Measurements from ENCODE around the gene ACY1. TPM values are rescaled to one million over a fixed set of nuclear protein-coding genes. Genes with fewer than 3 reads are reported as not detected.

The ACY1 gene
- total RNA-seq, 4 donors from 2014 or later, result 165 to 426 (median 250) TPM

DNA sequence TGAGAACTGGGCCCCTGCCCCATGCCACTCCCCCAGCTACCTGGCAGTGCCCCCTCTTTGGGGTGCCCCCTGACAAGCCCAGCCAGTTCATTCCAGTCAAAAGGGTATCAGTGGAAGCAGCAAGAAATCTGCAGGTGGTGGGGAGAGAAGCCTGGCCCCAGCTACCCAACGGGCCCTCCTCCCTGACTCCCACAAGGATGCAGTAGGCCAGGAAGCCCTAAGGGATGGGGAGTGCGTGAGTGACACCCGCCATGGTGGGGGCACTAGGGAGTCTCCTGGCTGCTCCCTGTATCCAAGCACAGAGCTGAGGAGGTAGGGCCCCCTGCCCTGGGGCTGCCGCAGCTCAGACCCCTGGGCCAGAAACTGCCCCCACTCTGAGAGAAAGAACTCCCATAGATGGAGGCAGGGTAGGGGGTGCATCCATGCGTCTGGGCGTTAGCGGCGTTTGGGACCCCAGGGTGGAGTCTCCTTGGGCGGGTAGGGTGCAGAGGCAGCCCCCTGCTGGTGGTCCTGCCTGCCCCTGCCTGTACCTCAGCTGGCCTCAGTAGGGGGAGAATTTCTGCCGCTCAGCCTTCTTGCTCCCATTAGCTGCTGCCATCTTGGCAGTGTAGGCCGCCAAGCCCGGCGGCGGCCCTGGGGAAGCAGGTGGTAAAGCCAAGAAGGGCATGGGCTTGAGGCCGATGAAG lies 25.7 kb upstream of the ACY1 start:
- H3K4me1 ChIP-seq, result peaks cover 0 to 16% (median 10%) of the 10 kb centered on the region in 4 donors
- H3K4me3 ChIP-seq, result no peak overlapping the region
- WGBS, 2 donors (ENCODE audit: low coverage in 1 of 2), result 91% methylated on average over 14 of the region's 15 CpGs; no CpG with 5 or more reads in 1 of the 2 donors
- H3K36me3 ChIP-seq, result no peaks in the 10 kb centered on the region
- intact Hi-C loops (cut with DNase I; ENCODE audit: low total_unique reads), result no loop called here
- in situ Hi-C loops (cut with MboI; ENCODE audit: low pct_ligation_motif_present in 1 of 4, low pct_unique_long_range_greater_than_20kb in 1 of 4, low sequenced_read_pairs in 3 of 4), result no loop called here
- no peak for TF ChIP-seq POLR2AphosphoS5 (IDR thresholded peaks at IDR 0.05)
- no peak for TF ChIP-seq EP300 (IDR thresholded peaks at IDR 0.05; ENCODE audit: low read depth)
- TF ChIP-seq, protein P1, sequence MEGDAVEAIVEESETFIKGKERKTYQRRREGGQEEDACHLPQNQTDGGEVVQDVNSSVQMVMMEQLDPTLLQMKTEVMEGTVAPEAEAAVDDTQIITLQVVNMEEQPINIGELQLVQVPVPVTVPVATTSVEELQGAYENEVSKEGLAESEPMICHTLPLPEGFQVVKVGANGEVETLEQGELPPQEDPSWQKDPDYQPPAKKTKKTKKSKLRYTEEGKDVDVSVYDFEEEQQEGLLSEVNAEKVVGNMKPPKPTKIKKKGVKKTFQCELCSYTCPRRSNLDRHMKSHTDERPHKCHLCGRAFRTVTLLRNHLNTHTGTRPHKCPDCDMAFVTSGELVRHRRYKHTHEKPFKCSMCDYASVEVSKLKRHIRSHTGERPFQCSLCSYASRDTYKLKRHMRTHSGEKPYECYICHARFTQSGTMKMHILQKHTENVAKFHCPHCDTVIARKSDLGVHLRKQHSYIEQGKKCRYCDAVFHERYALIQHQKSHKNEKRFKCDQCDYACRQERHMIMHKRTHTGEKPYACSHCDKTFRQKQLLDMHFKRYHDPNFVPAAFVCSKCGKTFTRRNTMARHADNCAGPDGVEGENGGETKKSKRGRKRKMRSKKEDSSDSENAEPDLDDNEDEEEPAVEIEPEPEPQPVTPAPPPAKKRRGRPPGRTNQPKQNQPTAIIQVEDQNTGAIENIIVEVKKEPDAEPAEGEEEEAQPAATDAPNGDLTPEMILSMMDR (IDR thresholded peaks at IDR 0.05), result no peak
- no peak for TF ChIP-seq POLR2A (IDR thresholded peaks at IDR 0.05)
- H3K9me3 ChIP-seq, result no peaks in the 10 kb centered on the region
- DNase-seq, result no peak
- H3K27ac ChIP-seq, result no peak overlapping the region
- peaks cover 20% of the 10 kb centered on the region for H3K27me3 ChIP-seq

DNA sequence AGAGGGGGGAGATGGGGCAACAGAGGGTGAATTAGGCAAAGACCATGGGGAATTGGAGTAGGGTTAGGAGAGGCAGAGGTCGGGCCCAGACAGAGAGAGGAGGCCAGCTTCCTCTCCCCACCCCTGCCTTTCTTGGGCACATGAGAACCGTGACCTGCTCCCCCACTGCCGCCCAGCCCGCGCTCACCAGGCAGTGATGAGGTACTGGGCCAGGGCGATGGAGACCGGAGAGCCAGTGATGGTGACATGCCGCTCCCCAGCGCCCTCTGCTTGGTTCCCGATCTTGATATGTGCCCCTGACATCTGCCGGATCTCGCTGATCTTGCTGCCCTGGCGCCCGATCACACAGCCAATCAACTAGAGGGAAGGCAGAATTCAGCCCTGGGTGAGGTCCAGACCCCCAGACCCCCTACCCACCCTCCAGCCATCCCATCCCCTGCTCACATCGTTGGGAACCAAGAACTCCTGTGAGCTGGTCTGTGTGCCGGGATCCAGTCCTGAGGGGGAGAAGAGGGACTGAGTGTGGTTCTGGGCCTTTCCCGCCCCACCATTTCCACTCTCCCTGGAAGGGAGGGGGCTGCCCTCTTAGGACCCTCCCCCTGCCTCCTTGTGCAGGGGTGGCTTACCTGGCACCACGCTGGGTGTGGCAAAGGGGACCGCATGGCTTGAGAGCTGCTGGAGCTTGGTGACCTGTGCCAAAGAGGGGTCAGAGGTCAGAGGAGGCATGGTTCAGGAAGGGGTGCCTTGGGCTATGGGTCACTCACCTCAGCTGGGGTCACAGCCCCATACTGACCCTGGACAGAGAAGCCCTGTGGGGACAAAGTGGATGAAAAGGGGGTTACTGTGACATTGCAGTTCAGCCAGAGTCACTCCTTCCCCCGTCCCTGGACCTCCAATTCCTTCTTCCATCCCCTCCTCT lies 24.5 kb upstream of the ACY1 start:
- H3K4me3 ChIP-seq, result no peak overlapping the region
- H3K9me3 ChIP-seq, result no peaks in the 10 kb centered on the region
- no peak overlapping the region for H3K27ac ChIP-seq
- H3K4me1 ChIP-seq, result peaks cover 0 to 21% (median 10%) of the 10 kb centered on the region in 4 donors
- in situ Hi-C loops (cut with MboI; ENCODE audit: low pct_ligation_motif_present in 1 of 4, low pct_unique_long_range_greater_than_20kb in 1 of 4, low sequenced_read_pairs in 3 of 4) (no loop called here), intact Hi-C loops (cut with DNase I; ENCODE audit: low total_unique reads) (no loop called here)
- 91 to 100% methylated on average over 1 to 20 of the region's 20 CpGs for WGBS, 2 donors (ENCODE audit: low coverage in 1 of 2)
- TF ChIP-seq EP300 (IDR thresholded peaks at IDR 0.05; ENCODE audit: low read depth), result no peak
- no peak for TF ChIP-seq POLR2AphosphoS5 (IDR thresholded peaks at IDR 0.05)
- TF ChIP-seq, protein P1 (IDR thresholded peaks at IDR 0.05), result no peak
- no peak for TF ChIP-seq POLR2A (IDR thresholded peaks at IDR 0.05)
- no peaks in the 10 kb centered on the region for H3K36me3 ChIP-seq
- H3K27me3 ChIP-seq, result peaks cover 20% of the 10 kb centered on the region
- no peak for DNase-seq

DNA sequence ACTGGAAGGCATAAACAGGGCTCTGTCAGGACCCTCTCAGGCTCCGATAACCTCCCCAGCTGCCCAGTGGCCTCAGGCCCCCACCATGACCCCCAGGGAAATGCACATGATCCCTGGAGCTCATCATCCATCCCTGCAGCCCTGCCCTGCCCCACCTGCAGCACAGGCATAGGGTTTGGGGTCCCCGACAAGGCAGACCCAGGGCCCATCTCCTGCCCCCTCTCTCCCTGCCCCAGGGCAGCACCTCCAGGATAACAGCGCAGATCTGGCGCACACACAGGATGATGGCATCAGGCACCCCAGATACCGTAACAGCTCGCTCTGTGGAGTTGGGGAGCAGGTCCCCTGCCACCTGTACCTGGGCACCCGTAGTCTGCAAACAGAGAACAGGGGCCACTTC lies 23.7 kb upstream of the ACY1 start:
- TF ChIP-seq, protein P1 (IDR thresholded peaks at IDR 0.05), result no peak
- no peak for TF ChIP-seq POLR2A (IDR thresholded peaks at IDR 0.05)
- no peak for TF ChIP-seq EP300 (IDR thresholded peaks at IDR 0.05; ENCODE audit: low read depth)
- no peak for TF ChIP-seq POLR2AphosphoS5 (IDR thresholded peaks at IDR 0.05)
- in situ Hi-C loops (cut with MboI; ENCODE audit: low pct_ligation_motif_present in 1 of 4, low pct_unique_long_range_greater_than_20kb in 1 of 4, low sequenced_read_pairs in 3 of 4), result no loop called here
- intact Hi-C loops (cut with DNase I; ENCODE audit: low total_unique reads), result no loop called here
- H3K36me3 ChIP-seq, result no peaks in the 10 kb centered on the region
- H3K4me3 ChIP-seq, result no peak overlapping the region
- H3K9me3 ChIP-seq, result no peaks in the 10 kb centered on the region
- no peak for DNase-seq
- no peak overlapping the region for H3K27ac ChIP-seq
- 96% methylated on average over 7 of the region's 7 CpGs; no CpG with 5 or more reads in 1 of the 2 donors for WGBS, 2 donors (ENCODE audit: low coverage in 1 of 2)
- peaks cover 19% of the 10 kb centered on the region for H3K27me3 ChIP-seq
- H3K4me1 ChIP-seq, result peaks cover 0 to 27% (median 10%) of the 10 kb centered on the region in 4 donors

DNA sequence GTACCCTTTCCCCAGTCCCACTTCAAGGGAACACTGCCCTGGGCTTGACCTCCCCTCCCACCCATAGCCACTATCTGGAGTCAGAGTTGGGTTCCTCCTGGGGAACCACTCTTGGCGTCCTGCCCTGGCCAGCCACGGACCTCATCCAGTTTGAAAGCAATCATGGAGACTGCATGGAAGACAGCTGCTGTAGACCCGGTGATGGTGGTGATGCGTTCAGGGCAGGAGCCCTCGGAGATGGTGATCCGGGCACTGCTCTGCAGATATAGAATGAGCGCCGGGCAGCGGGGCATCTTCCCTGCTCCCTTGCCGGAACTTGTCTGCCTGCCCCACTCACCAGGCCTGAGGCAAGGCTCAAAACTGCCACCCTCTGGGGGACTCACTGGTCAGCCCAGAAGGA lies 22.9 kb upstream of the ACY1 start:
- no peaks in the 10 kb centered on the region for H3K9me3 ChIP-seq
- no peak overlapping the region for H3K27ac ChIP-seq
- 86 to 95% methylated on average over 4 to 10 of the region's 10 CpGs for WGBS, 2 donors (ENCODE audit: low coverage in 1 of 2)
- no peak overlapping the region for H3K4me3 ChIP-seq
- H3K27me3 ChIP-seq, result peaks cover 12% of the 10 kb centered on the region
- H3K36me3 ChIP-seq, result no peaks in the 10 kb centered on the region
- no peak for DNase-seq
- H3K4me1 ChIP-seq, result peaks cover 0 to 24% (median 10%) of the 10 kb centered on the region in 4 donors
- intact Hi-C loops (cut with DNase I; ENCODE audit: low total_unique reads) (no loop called here), in situ Hi-C loops (cut with MboI; ENCODE audit: low pct_ligation_motif_present in 1 of 4, low pct_unique_long_range_greater_than_20kb in 1 of 4, low sequenced_read_pairs in 3 of 4) (no loop called here)
- no peak for TF ChIP-seq POLR2AphosphoS5 (IDR thresholded peaks at IDR 0.05)
- TF ChIP-seq POLR2A (IDR thresholded peaks at IDR 0.05), result no peak
- TF ChIP-seq, protein P1 (IDR thresholded peaks at IDR 0.05), result no peak
- TF ChIP-seq EP300 (IDR thresholded peaks at IDR 0.05; ENCODE audit: low read depth), result no peak
